NOMO-1 (cell line): ENCODE measurements around the gene DRICH1.
"Not testable (repeated sequence)": the region's sequence is repeated elsewhere in the genome, so short reads cannot be mapped to it uniquely, and the experiment has no call there.

Experiments used
- DNase-seq, 2 experiments: peaks; one replicate each; lab custom pipeline; 2025; ENCODE audit not compliant: unreplicated experiment in 2 of 2; lab: John Stamatoyannopoulos, UW

DRICH1 gene

DNA sequence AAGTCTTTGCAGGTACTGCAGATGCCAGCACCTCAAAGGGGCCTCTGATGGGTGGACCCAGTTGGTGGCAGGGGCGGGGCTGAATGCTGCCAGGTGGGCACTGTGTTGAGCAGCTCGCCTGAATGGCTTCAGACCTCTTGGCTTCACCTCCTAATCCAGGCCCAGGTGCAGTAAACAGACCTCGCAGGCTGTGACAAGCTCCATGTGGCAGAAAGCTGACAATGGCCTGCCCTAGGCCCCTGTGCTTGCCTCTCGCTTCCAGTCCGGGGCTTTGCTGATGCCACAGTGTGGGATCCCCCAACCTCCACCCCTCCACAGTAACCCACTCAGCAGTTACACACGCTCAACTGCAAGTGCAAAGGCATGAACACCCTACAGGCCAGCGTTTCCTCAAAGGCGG is 61.4 kb downstream of the DRICH1 start:
- no peak for DNase-seq

DNA sequence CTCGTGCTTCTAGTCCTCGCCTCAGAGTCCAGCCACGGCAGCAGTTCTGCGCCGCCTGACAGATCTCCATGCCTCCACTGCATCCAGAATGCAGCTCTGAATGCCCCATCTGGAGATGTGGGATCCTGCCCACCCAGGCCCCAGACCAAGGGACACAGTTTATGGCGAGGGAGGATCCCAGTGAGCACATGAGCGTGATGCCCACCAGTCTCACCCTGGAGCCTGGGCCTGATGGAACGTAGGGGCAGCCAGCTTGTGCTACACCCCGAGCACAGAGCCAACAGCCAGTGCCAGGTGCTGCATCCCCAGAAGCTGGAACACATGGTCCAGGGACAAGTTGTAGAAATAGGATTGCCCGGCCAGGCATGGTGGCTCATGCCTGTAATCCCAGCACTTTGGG is 62.4 kb downstream of the DRICH1 start:
- no peak for DNase-seq

- DNase-seq: no peak
These were observed 62.8 kb downstream of the DRICH1 start for GRCh38 chr22:23569291-23569690.

GRCh38 chr22:23566705-23567475 is 65.2 kb downstream of the DRICH1 start:
- DNase-seq: no peak

DNA sequence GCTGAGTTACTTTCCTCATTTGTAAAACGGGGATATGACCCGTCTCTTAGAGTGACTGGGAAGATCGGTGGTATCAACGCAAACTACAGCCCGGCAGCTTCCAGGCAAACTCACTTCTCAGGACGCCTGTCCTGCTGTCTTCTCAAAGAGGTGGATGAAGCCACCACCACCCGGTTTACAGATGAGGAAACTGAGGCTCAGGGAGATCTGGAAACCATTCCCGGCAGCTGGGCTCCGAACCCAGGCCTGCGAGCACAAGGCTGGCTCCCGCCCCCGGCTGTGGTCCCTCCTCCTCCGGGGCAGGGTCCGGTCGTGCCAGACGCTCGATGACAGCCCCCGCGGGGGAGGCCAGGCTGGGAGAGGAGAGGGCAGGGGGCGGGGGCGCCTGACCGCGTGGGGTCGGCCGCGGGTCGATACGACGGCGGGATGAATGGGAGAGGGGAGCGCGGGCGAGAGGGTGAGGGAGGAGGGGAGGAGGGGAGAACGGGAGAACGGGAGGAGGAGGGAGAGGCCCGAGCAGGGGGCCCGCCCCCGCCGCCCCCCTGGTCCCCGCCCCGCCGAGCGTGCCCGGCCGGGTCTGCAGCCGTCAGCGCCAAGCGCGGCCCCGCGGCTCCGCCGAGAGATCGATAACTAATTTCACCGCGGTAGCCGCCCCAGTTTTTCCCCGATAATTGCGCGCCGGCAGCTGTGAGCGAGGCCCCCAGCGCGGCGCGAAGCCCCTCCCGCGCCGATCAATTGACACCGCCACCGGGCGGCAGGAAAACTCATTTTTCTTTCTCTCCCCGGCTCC is 66.0 kb downstream of the DRICH1 start:
- no peak for DNase-seq

GRCh38 chr22:23565305-23565914 is 66.7 kb downstream of the DRICH1 start:
- DNase-seq: no peak

DNA sequence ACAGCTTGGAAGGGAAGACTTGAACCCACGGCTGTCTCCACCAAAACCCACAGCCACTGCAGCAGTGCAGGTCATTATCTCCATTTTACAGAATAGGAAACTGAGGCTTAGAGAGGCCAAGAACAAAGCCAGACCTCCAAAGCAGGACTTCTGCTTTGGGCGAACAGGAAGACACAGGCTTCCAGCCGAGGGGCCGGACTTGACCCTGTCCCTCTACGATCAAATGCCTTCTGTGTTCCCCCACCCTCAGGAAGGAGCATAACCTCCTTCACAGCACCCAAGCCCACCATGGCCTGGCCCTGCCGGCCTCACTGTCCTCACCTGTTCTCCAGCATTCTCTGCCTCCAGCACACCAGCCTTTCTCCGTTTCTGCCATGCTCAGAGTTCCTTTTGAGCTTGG is 67.8 kb downstream of the DRICH1 start:
- DNase-seq: no peak

DNA sequence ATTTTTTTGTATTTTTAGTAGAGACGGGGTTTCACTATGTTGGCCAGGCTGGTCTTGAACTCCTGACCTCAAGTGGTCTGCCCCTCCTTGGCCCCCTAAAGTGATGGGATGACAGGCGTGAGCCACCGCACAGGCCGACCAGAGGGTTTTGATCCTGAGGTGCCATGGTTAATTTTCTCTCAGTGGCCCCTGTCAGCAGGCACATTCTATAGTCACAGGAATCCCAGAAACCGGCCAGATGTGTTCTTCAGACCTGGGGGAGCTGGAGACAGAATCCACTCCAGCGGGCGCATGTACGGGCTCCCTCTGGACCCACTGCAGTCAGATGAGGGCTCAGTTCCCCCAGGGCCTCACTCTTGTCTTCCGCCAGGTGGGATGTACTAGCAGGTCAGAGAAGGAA is 69.0 kb downstream of the DRICH1 start:
- DNase-seq: no peak

GRCh38 chr22:23562186-23562585 is 69.9 kb downstream of the DRICH1 start:
- no peak for DNase-seq

DNA sequence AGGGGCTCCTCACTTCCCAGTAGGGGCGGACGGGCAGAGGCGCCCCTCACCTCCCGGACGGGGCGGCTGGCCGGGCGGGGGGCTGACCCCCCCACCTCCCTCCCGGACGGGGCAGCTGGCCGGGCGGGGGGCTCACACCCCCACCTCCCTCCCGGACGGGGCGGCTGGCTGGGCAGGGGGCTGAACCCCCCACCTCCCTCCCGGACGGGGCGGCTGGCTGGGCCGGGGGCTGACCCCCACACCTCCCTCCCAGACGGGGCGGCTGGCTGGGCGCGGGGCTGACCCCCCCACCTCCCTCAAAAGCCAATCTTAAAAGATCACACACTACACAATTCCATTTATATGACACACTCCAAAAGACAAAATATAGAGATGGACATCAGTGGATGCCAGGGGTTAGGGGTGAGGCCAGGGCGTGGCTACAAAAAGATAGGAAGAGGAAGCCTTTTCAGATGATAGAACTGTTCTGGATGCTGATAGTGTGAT is 71.1 kb downstream of the DRICH1 start:
- DNase-seq: not testable (repeated sequence)

DNA sequence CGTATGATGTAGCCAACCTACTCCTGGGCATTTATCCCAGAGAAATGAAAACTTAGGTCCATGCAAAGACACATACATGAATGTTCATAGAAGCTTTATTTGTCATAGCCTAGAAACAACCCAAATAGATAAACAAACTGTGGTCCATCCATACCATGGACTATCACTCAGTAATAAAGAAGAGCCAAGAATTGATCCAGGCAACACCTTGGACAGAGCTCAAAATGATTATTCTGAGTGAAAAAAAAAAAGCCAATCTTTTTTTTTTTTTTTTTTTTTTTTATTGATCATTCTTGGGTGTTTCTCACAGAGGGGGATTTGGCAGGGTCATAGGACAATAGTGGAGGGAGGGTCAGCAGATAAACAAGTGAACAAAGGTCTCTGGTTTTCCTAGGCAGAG is 71.9 kb downstream of the DRICH1 start:
- not testable (repeated sequence) for DNase-seq
